PC-9 (cell line): ENCODE results near the gene AMT. TPM values are rescaled to one million over a fixed set of nuclear protein-coding genes. Genes with fewer than 3 reads are reported as not detected.

Experiments used
- BruUV-seq: library from RNA; stranded (reverse); fragments of 400-500 nt; replicated peaks from 2 replicates; lab custom pipeline; 2021; lab: Mats Ljungman, UMichigan
- CTCF ChIA-PET: fragments of 300-600 bp; sonication (Branson Sonifier 250); formaldehyde crosslinking; loops from one replicate; lab custom pipeline; 2022; ENCODE audit warnings: antibody characterized with exemption; lab: Charles Lee
- POLR2A ChIA-PET: fragments of 300-600 bp; sonication (Branson Sonifier 250); formaldehyde crosslinking; loops from one replicate; lab custom pipeline; 2022; ENCODE audit warnings: antibody characterized with exemption; ENCODE audit not compliant: unreplicated experiment; lab: Charles Lee
- DNase-seq, 2 experiments: peaks; one replicate each; pipeline versions ENCODE4 v3.0.0 to v3.0.0-alpha.2; 2015 to 2022; ENCODE audit warnings: mixed read lengths in 1 of 2
- H2AFZ ChIP-seq: fragments of 200-600 bp; sonication (generic); 2 replicates; pipeline ENCODE4 v1.8.1; 2017; ENCODE audit warnings: antibody characterized with exemption
- H3F3A ChIP-seq: fragments of 200-600 bp; sonication (generic); 2 replicates; pipeline ENCODE4 v1.8.1; 2017; ENCODE audit warnings: antibody characterized with exemption, mild to moderate bottlenecking, low read depth; ENCODE audit not compliant: insufficient read depth
- H3K27ac ChIP-seq: fragments of 200-600 bp; sonication (generic); 2 replicates; pipeline ENCODE4 v1.6.1; 2016; ENCODE audit warnings: mixed run types
- H3K27me3 ChIP-seq: fragments of 200-600 bp; sonication (generic); 2 replicates; pipeline ENCODE4 v1.6.1; 2016; ENCODE audit warnings: low read depth, mixed run types; ENCODE audit not compliant: insufficient read depth
- H3K36me3 ChIP-seq: fragments of 200-600 bp; sonication (generic); 2 replicates; pipeline ENCODE4 v1.6.1; 2016; ENCODE audit warnings: low read depth, mixed run types
- H3K4me1 ChIP-seq: fragments of 200-600 bp; sonication (generic); replicated peaks from 2 replicates; pipeline ENCODE4 v1.6.1; 2016; ENCODE audit warnings: mixed run types; ENCODE audit not compliant: insufficient read depth
- H3K4me2 ChIP-seq: fragments of 200-600 bp; sonication (generic); 2 replicates; pipeline ENCODE4 v1.6.1; 2017; ENCODE audit warnings: mixed run types
- H3K4me3 ChIP-seq: fragments of 200-600 bp; sonication (generic); 2 replicates; pipeline ENCODE4 v1.6.1; 2016; ENCODE audit warnings: mixed run types
- H3K79me2 ChIP-seq: fragments of 200-600 bp; sonication (generic); 2 replicates; pipeline ENCODE4 v1.6.1; 2017; ENCODE audit warnings: low read depth, mixed run types
- H3K9me2 ChIP-seq: fragments of 200-600 bp; sonication (generic); 2 replicates; pipeline ENCODE4 v1.8.1; 2017; ENCODE audit warnings: mild to moderate bottlenecking; ENCODE audit not compliant: insufficient read depth
- H3K9me3 ChIP-seq: fragments of 200-600 bp; sonication (generic); 2 replicates; pipeline ENCODE4 v1.8.1; 2016; ENCODE audit warnings: low read depth; ENCODE audit not compliant: insufficient read depth
- H4K20me1 ChIP-seq: fragments of 200-600 bp; sonication (generic); 2 replicates; pipeline ENCODE4 v1.8.1; 2017; ENCODE audit not compliant: insufficient read depth
- CTCF ChIP-seq: fragments of 200-600 bp; sonication (generic); conservative IDR thresholded peaks from 2 replicates; pipeline ENCODE4 v1.6.1; 2017; ENCODE audit warnings: mixed run types, antibody characterized with exemption, mild to moderate bottlenecking, moderate library complexity
- EZH2 ChIP-seq: fragments of 200-600 bp; sonication (generic); IDR thresholded peaks from 2 replicates; pipeline ENCODE4 v1.8.0; 2017; ENCODE audit warnings: antibody characterized with exemption, low read depth
- intact Hi-C: fragments of 100-400 bp; cut with micrococcal nuclease; formaldehyde crosslinking; loops from one replicate; pipeline ENCODE4 v1.10.0; 2022; ENCODE audit not compliant: unreplicated experiment
- total RNA-seq: library from RNA; stranded (reverse); gene quantifications from 2 replicates; pipeline ENCODE4 v1.2.3, GENCODE V29; 2021

The AMT gene
- total RNA-seq, 1 experiment from 2014 or later: 12.9 TPM

- Histone ChIP-seq H3K9me3 (no peaks in the 10 kb centered on the region), H3K27me3 (no peaks in the 10 kb centered on the region), H3K4me1 (peaks cover 55% of the 10 kb centered on the region), H3K79me2 (peaks cover 41% of the 10 kb centered on the region), H2AFZ (no peak overlapping the region), H3K4me2 (no peak overlapping the region), H3K4me3 (no peak overlapping the region), H3K9me2 (no peaks in the 10 kb centered on the region), H3K36me3 (no peaks in the 10 kb centered on the region), H3K27ac (no peak overlapping the region), H4K20me1 (peaks cover 14% of the 10 kb centered on the region), H3F3A (peaks cover 28% of the 10 kb centered on the region; the same call in 1 of the 2 replicates)
- POLR2A ChIA-PET: no interaction called here
- no peak for DNase-seq
- TF ChIP-seq CTCF (no peak), EZH2 (no peak)
- CTCF ChIA-PET: interaction anchor here (0.7 kb wide), 1 partner anchor 140 kb away, joined by 3 read pairs; the partner anchor contains the start of gene BSN
- intact Hi-C loops: loop anchor here (1.0 to 5.0 kb wide), 2 partner anchors 35 to 57 kb away; partner anchors contain the start of gene GPX1
- BruUV-seq: no TSS peak
Measured at GRCh38 chr3:49414753-49415152, 7.5 kb downstream of the AMT start.

GRCh38 chr3:49413338-49413734 is 8.9 kb downstream of the AMT start:
- peaks cover 28% of the 10 kb centered on the region for H4K20me1 ChIP-seq
- peak overlapping the region; percentile 83; the same call in 1 of the 2 replicates for H3K4me3 ChIP-seq
- H3K27ac ChIP-seq: no peak overlapping the region
- no TSS peak for BruUV-seq
- TF ChIP-seq CTCF: no peak
- TF ChIP-seq EZH2: no peak
- H3K9me2 ChIP-seq: no peaks in the 10 kb centered on the region
- no peaks in the 10 kb centered on the region for H3K36me3 ChIP-seq
- H3K4me1 ChIP-seq: peaks cover 48% of the 10 kb centered on the region
- H3K79me2 ChIP-seq: peaks cover 55% of the 10 kb centered on the region
- intact Hi-C loops: loop anchor here (5.0 kb wide), 1 partner anchor 56 kb away; the partner anchor contains the start of gene GPX1
- no peaks in the 10 kb centered on the region for H3K27me3 ChIP-seq
- DNase-seq: no peak
- H3K4me2 ChIP-seq: peak overlapping the region; percentile 95
- peaks cover 33% of the 10 kb centered on the region; the same call in 1 of the 2 replicates for H3F3A ChIP-seq
- no peaks in the 10 kb centered on the region for H3K9me3 ChIP-seq
- CTCF ChIA-PET: interaction anchor here (1.0 kb wide), 1 partner anchor 36 kb away, joined by 12 read pairs; no protein-coding TSS in a partner anchor
- no peak overlapping the region for H2AFZ ChIP-seq
- POLR2A ChIA-PET: no interaction called here

GRCh38 chr3:49412632-49413337 is 9.5 kb downstream of the AMT start:
- peaks cover 34% of the 10 kb centered on the region; the same call in 1 of the 2 replicates for H3F3A ChIP-seq
- peak overlapping the region; percentile 83 for H3K4me3 ChIP-seq
- intact Hi-C loops: loop anchor here (1.0 to 5.0 kb wide), 2 partner anchors 55 to 72 kb away; partner anchors contain the start of genes GPX1 and USP4
- H2AFZ ChIP-seq: peak overlapping the region; percentile 91
- peak in 1 of 2 experiments; percentile 35 for DNase-seq
- H3K9me2 ChIP-seq: no peaks in the 10 kb centered on the region
- H4K20me1 ChIP-seq: peaks cover 32% of the 10 kb centered on the region
- TF ChIP-seq CTCF (no peak), EZH2 (no peak)
- BruUV-seq: no TSS peak
- no peaks in the 10 kb centered on the region for H3K36me3 ChIP-seq
- no peaks in the 10 kb centered on the region for H3K9me3 ChIP-seq
- peak overlapping the region; percentile 23; the same call in 1 of the 2 replicates for H3K27ac ChIP-seq
- POLR2A ChIA-PET: interaction anchor here (0.6 kb wide), 2 partner anchors 13 to 55 kb away, joined by 3 to 4 read pairs; partner anchors contain the start of gene GPX1
- peaks cover 43% of the 10 kb centered on the region for H3K4me1 ChIP-seq
- H3K4me2 ChIP-seq: peak overlapping the region; percentile 95
- H3K79me2 ChIP-seq: peaks cover 60% of the 10 kb centered on the region
- CTCF ChIA-PET: interaction anchor here (0.7 to 1.6 kb wide), 3 partner anchors 8 to 42 kb away, joined by 6 to 12 read pairs (median 7); no protein-coding TSS in a partner anchor
- no peaks in the 10 kb centered on the region for H3K27me3 ChIP-seq
